ENCODE results near the gene HMGN5. TPM values are rescaled to one million over a fixed set of nuclear protein-coding genes. Genes with fewer than 3 reads are reported as not detected.

HMGN5 gene
- total and polyA plus RNA-seq, 10 donors: 3.2 to 9.1 (median 6.3) TPM

DNA sequence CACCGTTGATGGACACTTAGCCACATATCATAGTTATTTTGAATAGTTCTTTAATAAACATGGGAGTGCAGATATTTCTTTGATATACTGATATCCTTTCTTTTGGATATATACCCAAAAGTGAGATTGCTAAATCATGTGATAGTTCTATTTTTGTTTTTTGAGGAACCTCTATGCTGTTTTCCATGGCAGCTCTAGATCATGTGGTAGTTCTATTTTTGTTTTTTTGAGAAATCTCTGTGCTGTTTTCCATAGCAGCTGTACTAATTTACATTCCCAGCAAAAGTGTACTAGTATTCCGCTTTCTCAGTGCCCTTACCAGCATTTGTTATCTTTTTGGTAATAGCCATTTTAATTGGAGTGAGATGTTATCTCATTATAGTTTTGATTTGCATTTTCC lies 3.8 kb upstream of the HMGN5 start:
- TF ChIP-seq, protein P1, sequence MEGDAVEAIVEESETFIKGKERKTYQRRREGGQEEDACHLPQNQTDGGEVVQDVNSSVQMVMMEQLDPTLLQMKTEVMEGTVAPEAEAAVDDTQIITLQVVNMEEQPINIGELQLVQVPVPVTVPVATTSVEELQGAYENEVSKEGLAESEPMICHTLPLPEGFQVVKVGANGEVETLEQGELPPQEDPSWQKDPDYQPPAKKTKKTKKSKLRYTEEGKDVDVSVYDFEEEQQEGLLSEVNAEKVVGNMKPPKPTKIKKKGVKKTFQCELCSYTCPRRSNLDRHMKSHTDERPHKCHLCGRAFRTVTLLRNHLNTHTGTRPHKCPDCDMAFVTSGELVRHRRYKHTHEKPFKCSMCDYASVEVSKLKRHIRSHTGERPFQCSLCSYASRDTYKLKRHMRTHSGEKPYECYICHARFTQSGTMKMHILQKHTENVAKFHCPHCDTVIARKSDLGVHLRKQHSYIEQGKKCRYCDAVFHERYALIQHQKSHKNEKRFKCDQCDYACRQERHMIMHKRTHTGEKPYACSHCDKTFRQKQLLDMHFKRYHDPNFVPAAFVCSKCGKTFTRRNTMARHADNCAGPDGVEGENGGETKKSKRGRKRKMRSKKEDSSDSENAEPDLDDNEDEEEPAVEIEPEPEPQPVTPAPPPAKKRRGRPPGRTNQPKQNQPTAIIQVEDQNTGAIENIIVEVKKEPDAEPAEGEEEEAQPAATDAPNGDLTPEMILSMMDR (IDR thresholded peaks at IDR 0.05 in 8 of 11, conservative IDR thresholded peaks at IDR 0.05 in 3 of 11): no peak
- TF ChIP-seq POLR2A (IDR thresholded peaks at IDR 0.05) (no peak), POLR2AphosphoS5 (IDR thresholded peaks at IDR 0.05) (no peak)
- peak overlapping the region in 1 of 8 donors; percentile 15 for H3K27ac ChIP-seq
- intact Hi-C loops (cut with DNase I; ENCODE audit: low total_unique reads): no loop called here

DNA sequence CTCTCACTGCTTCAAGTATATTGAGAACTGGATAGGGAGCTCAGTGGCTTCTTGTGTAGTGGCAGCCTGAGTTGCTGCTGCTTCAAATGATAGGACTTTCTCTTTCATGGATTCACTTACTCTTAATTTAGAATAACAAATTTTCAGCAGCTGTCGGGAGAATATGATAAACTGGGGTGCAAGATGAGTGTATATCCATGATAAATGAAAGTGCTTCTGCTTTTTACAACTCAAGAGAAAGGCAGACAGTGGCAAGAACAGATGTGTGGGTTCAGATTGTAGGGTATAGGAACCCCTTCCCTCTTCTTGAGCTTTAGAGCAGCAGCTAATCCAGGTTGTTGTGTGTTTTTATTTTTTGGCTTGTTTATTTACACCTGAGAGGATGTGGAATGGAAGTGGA lies 1.2 kb upstream of the HMGN5 start:
- TF ChIP-seq POLR2A (IDR thresholded peaks at IDR 0.05) (no peak), POLR2AphosphoS5 (IDR thresholded peaks at IDR 0.05) (no peak)
- TF ChIP-seq, protein P1 (IDR thresholded peaks at IDR 0.05 in 8 of 11, conservative IDR thresholded peaks at IDR 0.05 in 3 of 11): no peak
- H3K27me3 ChIP-seq (replicated peaks in 1 of 7): no peaks in the 10 kb centered on the region
- peak overlapping the region; percentile 52 to 82 (median 58) for H3K4me3 ChIP-seq
- DNase-seq: no peak
- peaks cover 0 to 56% (median 20%) of the 10 kb centered on the region in 6 donors for H3K4me1 ChIP-seq
- no peaks in the 10 kb centered on the region for H3K9me3 ChIP-seq
- H3K36me3 ChIP-seq: no peaks in the 10 kb centered on the region
- intact Hi-C loops (cut with DNase I; ENCODE audit: low total_unique reads): no loop called here
- WGBS, 5 donors: 0 to 35% (median 0%) methylated on average over 1 of the region's 1 CpG
- peak overlapping the region; percentile 83 to 91 (median 89) for H3K27ac ChIP-seq

More for the DNA sequence above, 3.8 kb upstream of the HMGN5 start:
- Histone ChIP-seq H3K36me3 (peaks cover 0 to 6% (median 0%) of the 10 kb centered on the region in 6 donors), H3K9me3 (no peaks in the 10 kb centered on the region), H3K4me3 (no peak overlapping the region), H3K4me1 (peaks cover 0 to 62% (median 24%) of the 10 kb centered on the region in 6 donors), H3K27me3 (replicated peaks in 1 of 7) (no peaks in the 10 kb centered on the region)
- WGBS, 5 donors: 71 to 94% (median 88%) methylated on average over 2 of the region's 2 CpGs
- no peak for DNase-seq

DNA sequence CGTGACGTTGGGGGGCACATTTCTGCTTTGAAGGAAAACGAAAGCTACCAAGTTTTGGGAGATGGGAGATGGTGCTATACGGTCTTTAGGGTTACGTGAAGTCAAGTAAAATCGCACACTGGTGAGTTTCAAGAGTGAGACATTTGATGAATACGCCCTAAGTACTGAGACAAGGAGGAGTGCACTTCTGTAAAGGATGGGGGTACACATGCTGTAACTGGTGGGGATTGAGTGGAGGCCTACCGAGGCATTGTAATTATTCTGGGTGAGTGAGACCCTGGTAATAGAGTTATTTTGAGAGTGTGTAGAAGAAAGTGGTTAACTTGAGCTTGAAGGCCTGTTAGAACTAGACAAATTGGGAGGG lies 725 bp upstream of the HMGN5 start:
- H3K27ac ChIP-seq: peak overlapping the region; percentile 83 to 91 (median 89)
- H3K4me3 ChIP-seq: peak overlapping the region; percentile 52 to 82 (median 58)
- H3K27me3 ChIP-seq (replicated peaks in 1 of 7): no peaks in the 10 kb centered on the region
- H3K36me3 ChIP-seq: no peaks in the 10 kb centered on the region
- intact Hi-C loops (cut with DNase I; ENCODE audit: low total_unique reads): no loop called here
- peaks cover 0 to 55% (median 20%) of the 10 kb centered on the region in 6 donors for H3K4me1 ChIP-seq
- H3K9me3 ChIP-seq: no peaks in the 10 kb centered on the region
- 0 to 27% (median 2%) methylated on average over 8 of the region's 8 CpGs for WGBS, 5 donors
- no peak for TF ChIP-seq POLR2A (IDR thresholded peaks at IDR 0.05)
- no peak for TF ChIP-seq POLR2AphosphoS5 (IDR thresholded peaks at IDR 0.05)
- TF ChIP-seq, protein P1 (IDR thresholded peaks at IDR 0.05 in 8 of 11, conservative IDR thresholded peaks at IDR 0.05 in 3 of 11): no peak
- DNase-seq: no peak

DNA sequence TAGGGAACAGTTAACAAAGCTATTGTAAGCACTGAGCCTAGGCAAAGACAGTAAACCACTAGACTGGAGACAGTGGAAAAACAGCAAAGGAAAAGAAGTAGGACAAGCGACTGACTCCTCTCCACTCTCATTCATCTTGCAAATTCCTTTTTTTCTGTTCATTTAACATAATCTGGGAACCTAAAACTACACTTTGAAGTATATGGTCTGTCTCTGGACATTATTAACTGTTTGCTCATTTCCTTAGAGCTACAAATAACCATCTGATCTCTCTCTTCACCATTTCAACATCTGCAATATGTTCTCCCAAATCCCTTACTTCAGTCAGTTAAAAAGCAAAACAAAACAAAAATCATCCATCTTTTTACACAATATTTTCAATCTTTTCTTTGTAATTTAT lies 642 bp downstream of the HMGN5 start:
- Histone ChIP-seq H3K9me3 (no peaks in the 10 kb centered on the region), H3K4me1 (peaks cover 0 to 41% (median 16%) of the 10 kb centered on the region in 6 donors), H3K27ac (peak overlapping the region; percentile 83 to 91 (median 89)), H3K36me3 (no peaks in the 10 kb centered on the region), H3K27me3 (replicated peaks in 1 of 7) (no peaks in the 10 kb centered on the region), H3K4me3 (peak overlapping the region in 6 of 8 donors; percentile 57 to 82 (median 58))
- intact Hi-C loops (cut with DNase I; ENCODE audit: low total_unique reads): no loop called here
- WGBS, 5 donors: 33 to 60% (median 45%) methylated on average over 1 of the region's 1 CpG
- TF ChIP-seq POLR2A (IDR thresholded peaks at IDR 0.05) (no peak), POLR2AphosphoS5 (IDR thresholded peaks at IDR 0.05) (no peak)
- TF ChIP-seq, protein P1 (IDR thresholded peaks at IDR 0.05 in 8 of 11, conservative IDR thresholded peaks at IDR 0.05 in 3 of 11): no peak
- DNase-seq: no peak
